Stimulated activated naive CD4-positive, alpha-beta T cell treated with Interleukin-2 at 50 U/mL for 16 hours (primary cell): ENCODE measurements around the gene COL23A1.

Experiments
- DNase-seq: peaks from one replicate; lab custom pipeline; 2025; lab: John Stamatoyannopoulos, UW

The COL23A1 gene

DNA sequence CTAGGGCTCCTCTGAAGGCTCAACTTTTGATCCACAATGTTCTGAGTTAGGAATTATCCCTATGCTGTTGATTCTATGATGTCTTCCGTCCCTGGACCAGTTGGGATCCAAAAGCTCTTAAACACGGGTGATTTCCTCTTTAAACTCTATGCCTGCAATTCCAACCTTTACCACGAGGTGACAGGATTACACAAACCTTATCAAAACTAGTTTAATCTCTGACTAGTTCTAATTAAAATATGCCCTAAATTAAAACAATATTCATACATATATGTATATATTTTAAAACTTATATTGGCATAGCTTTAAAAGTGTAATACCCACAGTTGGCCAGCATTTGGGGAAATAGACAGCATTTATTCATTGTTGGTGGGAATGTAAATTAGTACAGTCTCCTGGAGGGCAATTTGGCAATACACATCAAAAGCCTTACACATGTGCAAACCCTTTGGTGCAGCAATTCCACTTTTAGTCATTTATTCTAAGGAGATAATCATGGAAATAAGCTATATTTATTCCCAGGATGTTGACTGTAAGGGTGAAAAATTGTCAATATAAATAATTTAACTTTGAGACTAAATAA lies 306.0 kb downstream of the COL23A1 start:
- DNase-seq = no peak

- DNase-seq = no peak
Observed at GRCh38 chr5:178283520-178283919, 306.7 kb downstream of the COL23A1 start.

DNA sequence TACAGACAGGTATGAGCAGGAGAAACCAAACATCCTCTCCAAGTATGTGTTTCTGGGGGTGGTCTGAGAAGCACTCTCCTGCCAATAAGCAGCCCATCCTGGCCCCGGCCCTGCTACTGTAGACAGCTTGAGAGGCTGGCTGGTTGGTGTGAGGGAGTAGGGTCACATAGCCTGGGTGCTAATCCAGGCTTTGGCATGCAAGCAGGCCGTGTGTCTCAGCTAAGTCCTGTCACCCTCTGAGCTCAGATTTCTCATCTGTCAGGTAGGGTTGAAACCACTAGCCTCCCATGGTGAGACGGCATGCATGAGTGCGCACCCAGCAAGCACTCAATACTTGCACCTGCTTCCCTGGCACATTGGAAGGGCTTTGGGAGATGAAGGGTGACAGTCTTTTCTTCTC lies 307.8 kb downstream of the COL23A1 start:
- DNase-seq = no peak

GRCh38 chr5:178281331-178281730 lies 308.9 kb downstream of the COL23A1 start:
- DNase-seq = no peak

GRCh38 chr5:178280631-178281030 lies 309.6 kb downstream of the COL23A1 start:
- DNase-seq = no peak

DNA sequence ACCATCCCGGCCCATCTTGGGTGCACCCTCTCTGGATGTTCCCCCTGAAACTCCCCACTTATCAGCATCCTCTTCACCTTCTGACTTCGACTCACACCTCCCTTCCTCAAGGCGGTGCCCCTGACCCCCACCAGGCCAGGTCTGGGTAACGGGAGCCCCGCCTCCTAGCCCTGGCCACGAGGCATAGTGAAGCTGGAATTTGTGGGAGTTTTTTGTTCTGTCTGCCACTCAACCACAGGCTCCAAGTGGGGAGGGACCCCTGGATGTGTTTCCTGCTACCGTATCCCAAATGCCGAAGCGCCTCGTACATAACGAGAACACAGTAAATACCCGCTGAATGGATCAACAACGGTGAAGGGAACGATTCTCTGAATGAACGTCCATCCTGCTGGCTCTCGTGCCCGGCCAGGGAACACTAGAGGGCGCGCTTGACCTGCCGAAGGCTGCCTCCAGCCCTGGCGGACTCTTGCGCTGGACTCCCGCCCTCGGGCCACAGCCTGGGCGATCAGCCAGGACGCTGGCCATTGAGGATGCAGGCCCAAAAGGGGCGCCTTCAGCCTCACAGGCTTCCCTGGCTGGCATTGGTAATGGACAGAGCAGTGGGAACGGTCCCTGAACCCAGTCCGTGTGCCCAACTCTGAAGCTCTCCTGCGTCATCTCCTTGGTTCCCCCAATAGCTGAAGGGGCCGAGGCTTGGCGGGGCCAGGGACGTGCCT lies 310.3 kb downstream of the COL23A1 start:
- DNase-seq = peak; percentile 28

- DNase-seq = no peak
Observed at GRCh38 chr5:178279026-178279722, 311.0 kb downstream of the COL23A1 start.

GRCh38 chr5:178278358-178279023 lies 311.7 kb downstream of the COL23A1 start:
- no peak for DNase-seq

DNA sequence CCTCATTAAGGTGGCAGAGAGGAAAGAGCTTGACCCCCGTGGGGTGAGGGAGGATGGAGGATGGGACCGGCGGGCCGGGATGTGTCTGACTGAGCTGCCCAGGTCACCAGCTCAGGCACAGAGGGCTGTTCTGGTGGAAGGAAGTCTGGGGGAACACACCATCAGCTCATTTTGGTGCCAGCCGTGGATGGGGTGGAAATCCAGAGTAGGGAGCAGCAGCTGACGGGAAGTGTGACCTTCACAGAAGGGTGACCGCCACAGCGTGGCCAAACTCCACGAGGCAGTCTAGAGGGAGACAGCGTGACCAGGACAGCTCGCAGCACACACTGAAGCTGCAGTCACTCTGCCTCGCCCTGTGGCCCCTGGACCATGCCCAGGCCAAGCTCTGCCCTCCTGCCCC lies 312.3 kb downstream of the COL23A1 start:
- DNase-seq = no peak

GRCh38 chr5:178277346-178277745 lies 312.8 kb downstream of the COL23A1 start:
- DNase-seq = no peak

DNA sequence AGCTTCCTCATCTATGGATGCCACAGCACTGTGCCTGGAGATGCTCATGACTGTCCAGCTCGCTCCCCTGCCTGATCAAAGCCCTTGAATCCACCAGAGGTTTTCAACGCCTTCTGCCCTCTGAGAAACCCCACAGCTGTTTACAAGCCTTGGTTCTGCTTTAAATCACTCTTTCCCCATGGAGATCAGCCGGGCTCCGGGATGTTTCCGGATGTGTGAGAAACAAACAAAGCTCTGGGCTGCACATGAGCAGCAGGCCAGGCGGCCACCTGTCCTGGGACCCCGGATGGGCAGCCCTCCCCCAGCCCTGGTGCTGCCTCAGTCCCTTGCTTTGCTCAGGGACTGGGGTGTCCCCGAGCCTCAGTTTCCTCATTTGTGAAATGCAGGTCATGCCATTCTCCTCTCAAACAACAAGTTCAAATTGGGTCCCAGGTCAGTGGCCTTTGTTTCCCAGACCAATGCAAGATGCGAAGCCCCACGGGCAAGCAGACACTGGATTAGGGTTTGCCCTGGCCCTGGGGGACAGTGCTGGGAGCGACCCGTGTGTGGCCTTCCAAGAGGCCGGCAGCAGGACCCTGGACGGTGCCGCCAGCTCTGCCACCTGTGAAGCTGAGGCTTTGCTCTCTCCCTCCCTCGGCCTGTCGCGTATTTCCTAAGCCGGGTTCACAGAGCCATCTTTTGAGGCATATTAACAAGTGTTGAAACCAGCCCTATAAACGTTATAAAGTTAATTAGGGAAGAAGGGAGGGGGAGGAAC lies 315.2 kb downstream of the COL23A1 start:
- no peak for DNase-seq

DNA sequence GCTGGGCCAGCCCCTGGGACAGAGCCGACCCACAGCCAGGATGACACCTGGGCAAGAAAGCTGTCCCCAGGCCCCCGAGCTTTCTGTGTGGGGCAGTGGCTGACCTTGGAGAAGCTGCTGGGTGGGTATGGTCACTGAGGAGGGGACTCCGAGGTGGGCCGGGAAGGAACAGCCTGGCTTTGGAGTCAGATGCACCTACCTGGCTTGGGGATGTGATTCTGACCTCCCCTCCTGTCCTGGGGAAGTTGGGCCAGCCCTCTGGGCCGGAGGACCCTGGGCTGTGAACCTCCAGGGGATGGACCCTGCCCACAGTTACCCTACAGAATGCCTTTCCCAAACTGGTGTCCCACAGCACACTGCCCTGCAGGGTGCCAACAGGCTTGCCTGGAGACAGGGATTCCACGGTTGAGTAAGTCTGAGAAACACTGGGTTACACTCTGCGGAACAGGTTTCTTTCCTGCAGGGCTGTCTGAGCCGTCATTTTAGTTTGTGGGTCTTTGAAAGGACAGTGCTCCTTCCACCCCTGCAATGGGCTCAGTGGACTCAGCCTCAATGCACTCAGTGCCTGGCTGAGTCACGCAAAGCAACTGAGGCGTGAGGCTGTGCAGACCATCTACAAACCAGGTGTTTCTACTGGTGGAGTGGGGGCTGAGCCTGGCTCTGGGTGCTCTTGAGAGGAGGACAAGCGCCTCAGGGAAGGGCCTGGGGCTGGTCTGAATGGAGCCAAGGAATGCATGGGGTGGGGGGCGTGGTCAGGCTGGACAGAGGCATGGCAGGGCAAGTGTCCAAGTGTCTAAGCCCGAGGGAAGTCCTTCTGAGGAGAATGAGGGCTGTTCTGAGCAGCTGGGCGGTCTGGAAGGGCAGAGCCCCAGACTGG lies 316.3 kb downstream of the COL23A1 start:
- DNase-seq = no peak

DNA sequence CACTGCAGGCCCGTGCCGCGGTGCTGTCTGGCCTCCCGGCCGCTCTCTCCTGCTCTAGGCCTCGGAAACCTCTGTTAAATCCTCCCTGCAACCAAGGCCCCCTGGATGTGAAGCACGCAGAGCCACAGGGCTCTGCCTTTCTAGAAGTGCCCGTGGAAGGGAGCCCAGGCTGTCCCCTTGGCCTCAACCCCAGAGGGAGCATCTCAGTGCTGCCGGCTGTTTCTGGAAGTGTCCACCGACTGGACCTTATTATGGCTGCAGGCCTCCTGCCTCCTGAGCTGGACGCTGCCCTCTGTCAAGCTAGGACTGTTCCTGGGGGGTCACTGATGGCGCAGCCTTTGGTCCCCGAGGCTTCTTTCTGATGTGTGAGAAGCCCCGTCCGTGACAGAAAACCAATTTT lies 317.2 kb downstream of the COL23A1 start:
- no peak for DNase-seq

GRCh38 chr5:178272591-178272990 lies 317.6 kb downstream of the COL23A1 start:
- no peak for DNase-seq

- DNase-seq = no peak
Observed at GRCh38 chr5:178271726-178272479, 318.3 kb downstream of the COL23A1 start.

DNA sequence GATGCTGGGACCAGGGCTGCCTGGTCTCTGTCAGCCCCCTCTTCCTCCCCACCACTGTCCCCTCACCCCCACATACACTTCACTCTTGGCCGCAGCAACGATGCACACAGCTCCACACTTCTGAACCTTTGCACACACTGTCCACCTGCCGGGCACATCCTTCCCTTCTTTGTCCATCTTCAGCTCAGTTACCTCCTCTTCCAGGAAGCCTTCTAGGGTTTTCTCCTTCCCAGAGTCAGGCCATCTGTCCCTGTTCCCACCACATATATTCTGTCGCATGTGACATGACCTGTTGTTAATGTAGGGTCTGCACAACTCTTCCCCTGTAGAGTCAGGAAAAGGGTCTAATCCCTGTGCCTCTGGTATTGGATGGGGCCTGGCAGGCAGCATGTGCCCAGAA lies 319.0 kb downstream of the COL23A1 start:
- no peak for DNase-seq

- DNase-seq = no peak
Observed at GRCh38 chr5:178269499-178269898, 320.7 kb downstream of the COL23A1 start.

DNA sequence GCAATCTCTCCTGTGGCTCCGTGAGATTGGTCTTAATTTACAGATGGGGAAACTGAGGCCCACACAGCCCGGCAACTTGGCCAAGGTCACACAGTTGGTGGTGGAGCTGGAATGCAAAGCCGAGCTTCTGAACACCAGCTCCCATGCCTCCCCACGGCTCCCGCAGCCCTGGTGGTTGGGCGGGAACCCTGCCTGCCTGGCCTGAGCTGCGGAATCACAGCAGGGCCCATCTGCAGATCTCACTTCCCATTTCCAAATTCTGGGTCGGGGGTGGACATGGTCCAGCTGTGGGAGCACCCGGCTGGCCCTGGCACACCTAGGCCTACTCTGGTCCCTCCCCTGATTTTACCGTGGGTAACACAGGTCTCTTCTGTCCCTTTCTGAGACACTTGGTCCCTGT lies 322.3 kb downstream of the COL23A1 start:
- DNase-seq = no peak

DNA sequence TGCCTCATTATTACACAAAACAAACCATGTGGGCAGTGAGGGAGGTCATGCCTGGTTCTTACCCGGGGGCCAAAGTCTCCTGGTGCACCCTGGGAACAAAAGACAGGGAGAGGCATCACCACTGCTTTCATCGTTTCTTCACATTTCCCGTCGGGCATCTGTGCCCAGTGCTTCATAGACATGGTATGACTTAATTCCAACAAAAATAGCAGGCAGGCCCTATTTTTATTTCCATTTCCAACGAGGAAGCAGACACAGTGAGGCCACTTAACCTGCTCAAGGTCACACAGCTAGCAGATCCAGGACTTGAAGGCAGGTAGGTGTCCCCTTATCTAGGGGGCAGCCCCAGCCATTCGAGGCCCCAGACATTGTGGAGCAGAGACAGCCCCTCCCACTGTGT lies 322.9 kb downstream of the COL23A1 start:
- DNase-seq = no peak

GRCh38 chr5:178266581-178266980 lies 323.6 kb downstream of the COL23A1 start:
- no peak for DNase-seq
